ENCODE measurements around the gene AMOTL2. TPM values are rescaled to one million over a fixed set of nuclear protein-coding genes. Genes with fewer than 3 reads are reported as not detected.

The AMOTL2 gene
- total RNA-seq, 1 experiment from 2014 or later = 76.9 TPM

- peaks cover 32% of the 10 kb centered on the region for H3K36me3 Mint-ChIP-seq
- peak; percentile 23 for ATAC-seq
- CTCF ChIA-PET = interaction anchor here (0.8 to 10.0 kb wide), 7 partner anchors 8 to 100 kb away, joined by 4 to 175 read pairs (median 4); no protein-coding TSS in a partner anchor
- peak overlapping the region; percentile 82 for H3K4me3 Mint-ChIP-seq
- peak; percentile 92 for DNase-seq (ENCODE audit: low spot score)
- peaks cover 66% of the 10 kb centered on the region for H3K4me1 Mint-ChIP-seq
- H3K27ac Mint-ChIP-seq = peak overlapping the region; percentile 98
- no peaks in the 10 kb centered on the region for H3K9me3 Mint-ChIP-seq
- peaks cover 31% of the 10 kb centered on the region for H3K27me3 Mint-ChIP-seq (ENCODE audit: low read depth)
- POLR2A ChIA-PET = interaction anchor here (0.6 to 5.6 kb wide), 16 partner anchors 9 to 112 kb away, joined by 3 to 113 read pairs (median 5); partner anchors contain the start of genes ANAPC13 and CEP63
- TF ChIP-seq ZNF219 (CRISPR knock-in tag; IDR thresholded peaks at IDR 0.05; ENCODE audit: borderline replicate concordance) (no peak), MLX (CRISPR knock-in tag; IDR thresholded peaks at IDR 0.05) (no peak), FOXJ3 (CRISPR knock-in tag; IDR thresholded peaks at IDR 0.05; ENCODE audit: borderline replicate concordance) (no peak), ERG (CRISPR knock-in tag; IDR thresholded peaks at IDR 0.05) (peak; percentile 82; the same call in 1 of the 2 replicates), GRHL2 (CRISPR knock-in tag; IDR thresholded peaks at IDR 0.05; ENCODE audit: insufficient replicate concordance, severe bottlenecking) (no peak), ARID4B (CRISPR knock-in tag; IDR thresholded peaks at IDR 0.05; ENCODE audit: borderline replicate concordance) (peak; percentile 72; the same call in 1 of the 2 replicates), USF1 (CRISPR knock-in tag; IDR thresholded peaks at IDR 0.05) (no peak), ZNF416 (CRISPR knock-in tag; IDR thresholded peaks at IDR 0.05) (peak; percentile 92), SP1 (CRISPR knock-in tag; conservative IDR thresholded peaks at IDR 0.05) (no peak), ATF2 (CRISPR knock-in tag; IDR thresholded peaks at IDR 0.05; ENCODE audit: borderline replicate concordance, low read depth) (0 out of 2 replicates have a peak, but pooled peaks have one; percentile 38), ZNF396 (CRISPR knock-in tag; IDR thresholded peaks at IDR 0.05; ENCODE audit: borderline replicate concordance) (no peak), ZBTB21 (CRISPR knock-in tag; IDR thresholded peaks at IDR 0.05; ENCODE audit: borderline replicate concordance) (no peak; the same call in 1 of the 2 replicates), FOXP4 (CRISPR knock-in tag; IDR thresholded peaks at IDR 0.05) (no peak), EMX1 (CRISPR knock-in tag; IDR thresholded peaks at IDR 0.05) (peak; percentile 74; the same call in 1 of the 2 replicates), GABPB1 (CRISPR knock-in tag; IDR thresholded peaks at IDR 0.05) (no peak), ZNF317 (CRISPR knock-in tag; IDR thresholded peaks at IDR 0.05; ENCODE audit: borderline replicate concordance, low read depth) (no peak), ZNF263 (CRISPR knock-in tag; IDR thresholded peaks at IDR 0.05; ENCODE audit: low read depth) (0 out of 2 replicates have a peak, but pooled peaks have one; percentile 30), ZNF532 (CRISPR knock-in tag; IDR thresholded peaks at IDR 0.05; ENCODE audit: borderline replicate concordance) (peak; percentile 17; the same call in 1 of the 2 replicates)
Measured at GRCh38 chr3:134373271-134374104, 759 bp downstream of the AMOTL2 start.

Measured in WTC11 (cell line).